ENCODE results near the gene KCNH5. TPM values are rescaled to one million over a fixed set of nuclear protein-coding genes. Genes with fewer than 3 reads are reported as not detected.

KCNH5 gene, protein sequence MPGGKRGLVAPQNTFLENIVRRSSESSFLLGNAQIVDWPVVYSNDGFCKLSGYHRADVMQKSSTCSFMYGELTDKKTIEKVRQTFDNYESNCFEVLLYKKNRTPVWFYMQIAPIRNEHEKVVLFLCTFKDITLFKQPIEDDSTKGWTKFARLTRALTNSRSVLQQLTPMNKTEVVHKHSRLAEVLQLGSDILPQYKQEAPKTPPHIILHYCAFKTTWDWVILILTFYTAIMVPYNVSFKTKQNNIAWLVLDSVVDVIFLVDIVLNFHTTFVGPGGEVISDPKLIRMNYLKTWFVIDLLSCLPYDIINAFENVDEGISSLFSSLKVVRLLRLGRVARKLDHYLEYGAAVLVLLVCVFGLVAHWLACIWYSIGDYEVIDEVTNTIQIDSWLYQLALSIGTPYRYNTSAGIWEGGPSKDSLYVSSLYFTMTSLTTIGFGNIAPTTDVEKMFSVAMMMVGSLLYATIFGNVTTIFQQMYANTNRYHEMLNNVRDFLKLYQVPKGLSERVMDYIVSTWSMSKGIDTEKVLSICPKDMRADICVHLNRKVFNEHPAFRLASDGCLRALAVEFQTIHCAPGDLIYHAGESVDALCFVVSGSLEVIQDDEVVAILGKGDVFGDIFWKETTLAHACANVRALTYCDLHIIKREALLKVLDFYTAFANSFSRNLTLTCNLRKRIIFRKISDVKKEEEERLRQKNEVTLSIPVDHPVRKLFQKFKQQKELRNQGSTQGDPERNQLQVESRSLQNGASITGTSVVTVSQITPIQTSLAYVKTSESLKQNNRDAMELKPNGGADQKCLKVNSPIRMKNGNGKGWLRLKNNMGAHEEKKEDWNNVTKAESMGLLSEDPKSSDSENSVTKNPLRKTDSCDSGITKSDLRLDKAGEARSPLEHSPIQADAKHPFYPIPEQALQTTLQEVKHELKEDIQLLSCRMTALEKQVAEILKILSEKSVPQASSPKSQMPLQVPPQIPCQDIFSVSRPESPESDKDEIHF
- total RNA-seq (2022; extraction: Qiagen RNA extraction), result 0.01 to 0.06 TPM in 2 of 5 replicates, not detected in the others

GRCh38 chr14:63045234-63045611, at the start of gene KCNH5:
Gene KCNH5 (minus strand): TSS chr14:63045458. CDS start chr14:63045186, 272 bp downstream.

Other genes with a start within 250 kb of the KCNH5 start
- not detected in 5 replicates for gene RHOJ, start 159.0 kb upstream of the KCNH5 start, total RNA-seq (2022; extraction: Qiagen RNA extraction)

All from A549 treated with dexamethasone at 1 μM for 4 hours (cell line).